ENCODE data around the gene LSM5. TPM values are rescaled to one million over a fixed set of nuclear protein-coding genes. Genes with fewer than 3 reads are reported as not detected.

LSM5 gene
- total and polyA plus RNA-seq, 9 of the 15 experiments (the other 6 are each of a cell fraction or from before 2014, with no cell fraction given): 36.3 to 620 (median 186) TPM

- TF ChIP-seq ZNF384 (IDR thresholded peaks at IDR 0.05; ENCODE audit: low read depth, low read length): no peak
- no peak for TF ChIP-seq RUNX1 (IDR thresholded peaks at IDR 0.05; ENCODE audit: low read depth)
- TF ChIP-seq POLR3A (IDR thresholded peaks at IDR 0.05; ENCODE audit: borderline replicate concordance, extremely low read depth, insufficient read depth, insufficient read length): no peak
- peak; percentile 94 for TF ChIP-seq ELF2 (CRISPR knock-in tag; IDR thresholded peaks at IDR 0.05)
- no peak for TF ChIP-seq CC2D1A (IDR thresholded peaks at IDR 0.05)
- no peak for TF ChIP-seq MTA2 (IDR thresholded peaks at IDR 0.05; ENCODE audit: low read depth)
- TF ChIP-seq TAF7 (tag; IDR thresholded peaks at IDR 0.05): no peak
- no peak for TF ChIP-seq TCF7 (IDR thresholded peaks at IDR 0.05; ENCODE audit: borderline replicate concordance)
- no peak for TF ChIP-seq SMARCA4 (IDR thresholded peaks at IDR 0.05)
- peak; percentile 87; the same call in 1 of the 2 replicates for TF ChIP-seq AFF4 (CRISPR knock-in tag; IDR thresholded peaks at IDR 0.05)
- no peak for TF ChIP-seq SREBF1 (IDR thresholded peaks at IDR 0.05; ENCODE audit: borderline replicate concordance, low read depth, low read length)
- no peak for TF ChIP-seq NR2F6 (CRISPR knock-in tag; IDR thresholded peaks at IDR 0.05)
- no peak for TF ChIP-seq XRCC5 (IDR thresholded peaks at IDR 0.05; ENCODE audit: low read depth, low read length)
- TF ChIP-seq SRSF1 (IDR thresholded peaks at IDR 0.05; ENCODE audit: low read depth, low read length): no peak
- TF ChIP-seq ZNF12 (CRISPR knock-in tag; IDR thresholded peaks at IDR 0.05): 0 out of 2 replicates have a peak, but pooled peaks have one; percentile 63
- TF ChIP-seq LARP7 (IDR thresholded peaks at IDR 0.05): no peak
- no peak for TF ChIP-seq MLX (CRISPR knock-in tag; conservative IDR thresholded peaks at IDR 0.05)
- no peak for TF ChIP-seq ZEB2 (IDR thresholded peaks at IDR 0.05)
- TF ChIP-seq BMI1 (IDR thresholded peaks at IDR 0.05; ENCODE audit: low read length): no peak
- TF ChIP-seq NELFE (IDR thresholded peaks at IDR 0.05; ENCODE audit: insufficient read depth, insufficient read length): no peak
- TF ChIP-seq E2F5 (CRISPR knock-in tag; IDR thresholded peaks at IDR 0.05): no peak
- 0 out of 2 replicates have a peak, but pooled peaks have one; percentile 9 for TF ChIP-seq MAX (CRISPR knock-in tag; IDR thresholded peaks at IDR 0.05)
- no peak for TF ChIP-seq ELF4 (CRISPR knock-in tag; IDR thresholded peaks at IDR 0.05)
- no peak for TF ChIP-seq HDAC3 (IDR thresholded peaks at IDR 0.05; ENCODE audit: borderline replicate concordance, partially characterized antibody)
- TF ChIP-seq ZNF354B (CRISPR knock-in tag; IDR thresholded peaks at IDR 0.05): no peak
- TF ChIP-seq ZNF175 (CRISPR knock-in tag; IDR thresholded peaks at IDR 0.05; ENCODE audit: low read depth): no peak
These were observed 5.3 kb upstream of the LSM5 start, which contains the start of gene AVL9 (continued) for GRCh38 chr7:32495298-32496051.

Data from K562 (cell line).